Esophagus squamous epithelium (tissue), 5 donors: ENCODE measurements around the gene RPTOR. TPM values are rescaled to one million over a fixed set of nuclear protein-coding genes. Genes with fewer than 3 reads are reported as not detected.

Experiments
- DNase-seq: peaks from one replicate; lab custom pipeline; 2025; lab: John Stamatoyannopoulos, UW
- H3K27ac ChIP-seq, 4 donors: fragments of 200-600 bp; sonication (generic); one replicate each; pipeline ENCODE4 v1.5.1; 2016 to 2019; ENCODE audit warnings: mild to moderate bottlenecking in 1 of 4
- H3K27me3 ChIP-seq, 4 donors: fragments of 200-600 bp; sonication (generic); 1 replicate in 3 of 4; 2 replicates in 1 of 4; pipeline versions ENCODE4 v1.5.1 to v1.6.0; 2017 to 2021; ENCODE audit warnings: antibody characterized with exemption in 1 of 4
- H3K36me3 ChIP-seq, 3 donors: fragments of 200-600 bp; sonication (generic); one replicate each; pipeline ENCODE4 v1.5.1; 2016 to 2019
- H3K4me1 ChIP-seq, 3 donors: fragments of 200-600 bp; sonication (generic); one replicate each; pipeline ENCODE4 v1.5.1; 2017 to 2019
- H3K4me3 ChIP-seq, 4 donors: fragments of 200-600 bp; sonication (generic); 1 replicate in 3 of 4; 2 replicates in 1 of 4; pipeline ENCODE4 v1.5.1; 2016 to 2019; ENCODE audit warnings: mild to moderate bottlenecking in 2 of 4, moderate library complexity in 1 of 4
- H3K9me3 ChIP-seq, 3 donors: fragments of 200-600 bp; sonication (generic); one replicate each; pipeline ENCODE4 v1.5.1; 2016 to 2019
- POLR2A ChIP-seq, 4 donors: fragments of 450-650 bp; IDR thresholded peaks; one replicate each; pipeline ENCODE4 v1.6.1; 2017; ENCODE audit warnings: antibody characterized with exemption in 4 of 4, mild to moderate bottlenecking in 4 of 4, moderate library complexity in 3 of 4
- WGBS, 2 donors: methylation state at CpG; one replicate each; pipeline ENCODE4 v1.1.5; 2018; 5-methylcytosine and 5-hydroxymethylcytosine counted together
- intact Hi-C: fragments of 100-400 bp; cut with DNase I; formaldehyde crosslinking; loops from one replicate; pipeline ENCODE4 v1.15.0; 2022
- total RNA-seq, 4 donors: library from RNA; depleted of rRNA; stranded (reverse); fragments of >200 nt; gene quantifications; one replicate each; pipeline ENCODE4 v1.1.0, GENCODE V29; 2016
- TF ChIP-seq, protein P1 (sequence below), 6 experiments: fragments of 450-650 bp in 4 of 6; fragments of 200-600 bp in 2 of 6; sonication (generic) in 2 of 6; IDR thresholded peaks; one replicate each; pipeline ENCODE4 v1.5.1; 2016 to 2019; ENCODE audit warnings: antibody characterized with exemption in 6 of 6, mild to moderate bottlenecking in 4 of 6, moderate library complexity in 4 of 6
- donor health status: DM: yes; HTN: yes; CAD: no.

Gene RPTOR
- total RNA-seq, 4 donors from 2014 or later: 11.7 to 27.8 (median 22.8) TPM

GRCh38 chr17:80927791-80928216 lies 383.2 kb downstream of the RPTOR start:
- intact Hi-C loops: no loop called here
- H3K4me1 ChIP-seq: peaks cover 0 to 12% (median 0%) of the 10 kb centered on the region in 3 donors
- WGBS, 2 donors: 68 to 80% methylated on average over 7 to 11 of the region's 11 CpGs
- peaks cover 6 to 64% (median 13%) of the 10 kb centered on the region in 3 donors for H3K36me3 ChIP-seq
- DNase-seq: no peak
- H3K4me3 ChIP-seq: no peak overlapping the region
- no peaks in the 10 kb centered on the region for H3K27me3 ChIP-seq
- H3K9me3 ChIP-seq: no peaks in the 10 kb centered on the region
- no peak overlapping the region for H3K27ac ChIP-seq
- no peak for TF ChIP-seq POLR2A (IDR thresholded peaks at IDR 0.05)
- TF ChIP-seq, protein P1, sequence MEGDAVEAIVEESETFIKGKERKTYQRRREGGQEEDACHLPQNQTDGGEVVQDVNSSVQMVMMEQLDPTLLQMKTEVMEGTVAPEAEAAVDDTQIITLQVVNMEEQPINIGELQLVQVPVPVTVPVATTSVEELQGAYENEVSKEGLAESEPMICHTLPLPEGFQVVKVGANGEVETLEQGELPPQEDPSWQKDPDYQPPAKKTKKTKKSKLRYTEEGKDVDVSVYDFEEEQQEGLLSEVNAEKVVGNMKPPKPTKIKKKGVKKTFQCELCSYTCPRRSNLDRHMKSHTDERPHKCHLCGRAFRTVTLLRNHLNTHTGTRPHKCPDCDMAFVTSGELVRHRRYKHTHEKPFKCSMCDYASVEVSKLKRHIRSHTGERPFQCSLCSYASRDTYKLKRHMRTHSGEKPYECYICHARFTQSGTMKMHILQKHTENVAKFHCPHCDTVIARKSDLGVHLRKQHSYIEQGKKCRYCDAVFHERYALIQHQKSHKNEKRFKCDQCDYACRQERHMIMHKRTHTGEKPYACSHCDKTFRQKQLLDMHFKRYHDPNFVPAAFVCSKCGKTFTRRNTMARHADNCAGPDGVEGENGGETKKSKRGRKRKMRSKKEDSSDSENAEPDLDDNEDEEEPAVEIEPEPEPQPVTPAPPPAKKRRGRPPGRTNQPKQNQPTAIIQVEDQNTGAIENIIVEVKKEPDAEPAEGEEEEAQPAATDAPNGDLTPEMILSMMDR (IDR thresholded peaks at IDR 0.05): peak in 1 of 6 experiments; percentile 11

GRCh38 chr17:80929449-80929848 lies 384.8 kb downstream of the RPTOR start:
- no peak overlapping the region for H3K4me3 ChIP-seq
- no peak overlapping the region for H3K27ac ChIP-seq
- no peak for DNase-seq
- WGBS, 2 donors: 83 to 92% methylated on average over 7 to 13 of the region's 13 CpGs
- no peaks in the 10 kb centered on the region for H3K27me3 ChIP-seq
- peaks cover 0 to 12% (median 0%) of the 10 kb centered on the region in 3 donors for H3K4me1 ChIP-seq
- peaks cover 4 to 48% (median 13%) of the 10 kb centered on the region in 3 donors for H3K36me3 ChIP-seq
- TF ChIP-seq POLR2A (IDR thresholded peaks at IDR 0.05): no peak
- TF ChIP-seq, protein P1 (IDR thresholded peaks at IDR 0.05): no peak
- intact Hi-C loops: no loop called here
- H3K9me3 ChIP-seq: no peaks in the 10 kb centered on the region

GRCh38 chr17:80930335-80931279 lies 386.0 kb downstream of the RPTOR start:
- DNase-seq: no peak
- Histone ChIP-seq H3K9me3 (no peaks in the 10 kb centered on the region), H3K27ac (no peak overlapping the region), H3K4me1 (peaks cover 0 to 12% (median 0%) of the 10 kb centered on the region in 3 donors), H3K27me3 (no peaks in the 10 kb centered on the region), H3K4me3 (no peak overlapping the region), H3K36me3 (peaks cover 0 to 36% (median 7%) of the 10 kb centered on the region in 3 donors)
- 84% methylated on average over 7 to 14 of the region's 16 CpGs for WGBS, 2 donors
- no peak for TF ChIP-seq POLR2A (IDR thresholded peaks at IDR 0.05)
- TF ChIP-seq, protein P1 (IDR thresholded peaks at IDR 0.05): no peak
- intact Hi-C loops: no loop called here

DNA sequence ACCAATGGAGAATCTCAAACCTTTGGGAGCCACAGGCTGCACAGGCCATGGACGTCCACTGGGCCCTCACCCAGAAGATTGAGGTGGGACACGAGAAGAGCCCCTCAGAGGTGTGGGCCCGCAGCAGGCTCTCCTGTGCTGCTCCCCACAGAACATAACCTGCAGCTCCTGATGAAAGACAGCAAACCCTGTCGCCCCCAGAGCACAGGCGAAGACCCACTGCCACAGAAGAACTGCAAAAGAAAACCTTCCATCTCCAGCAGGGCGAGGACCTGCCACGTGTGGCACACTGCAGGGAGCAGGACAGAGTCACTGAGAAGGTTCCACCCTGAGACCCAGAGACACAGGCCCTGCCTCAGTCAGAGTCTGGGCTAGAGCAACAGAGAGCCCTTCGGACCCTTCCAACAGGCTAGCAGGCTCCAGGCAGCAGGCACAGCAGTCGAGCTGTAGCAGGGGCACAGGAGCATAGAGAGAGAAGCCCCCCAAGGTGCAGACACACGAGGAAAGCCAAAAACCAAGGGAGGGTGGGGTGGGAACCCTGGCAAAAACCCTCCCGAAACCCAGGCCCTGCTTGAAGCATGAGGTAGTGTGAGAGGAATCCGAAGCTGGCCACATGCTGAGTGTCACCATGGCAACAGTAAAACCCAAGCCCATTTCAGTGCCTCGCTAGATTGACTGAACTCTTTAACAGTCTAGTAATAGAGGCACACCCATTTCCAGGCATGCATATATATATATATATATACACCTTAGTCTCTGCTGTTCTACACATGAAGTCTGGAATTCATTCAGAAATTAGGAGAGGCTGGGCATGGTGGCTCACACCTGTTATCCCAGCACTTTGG lies 387.0 kb downstream of the RPTOR start:
- H3K27me3 ChIP-seq: no peaks in the 10 kb centered on the region
- H3K4me3 ChIP-seq: no peak overlapping the region
- H3K36me3 ChIP-seq: peaks cover 0 to 28% (median 0%) of the 10 kb centered on the region in 3 donors
- H3K9me3 ChIP-seq: no peaks in the 10 kb centered on the region
- intact Hi-C loops: no loop called here
- DNase-seq: no peak
- H3K4me1 ChIP-seq: peaks cover 0 to 11% (median 0%) of the 10 kb centered on the region in 3 donors
- no peak overlapping the region for H3K27ac ChIP-seq
- WGBS, 2 donors: 69 to 75% methylated on average over 7 to 11 of the region's 13 CpGs
- TF ChIP-seq, protein P1 (IDR thresholded peaks at IDR 0.05): no peak
- no peak for TF ChIP-seq POLR2A (IDR thresholded peaks at IDR 0.05)
